GM23248 (cell line): ENCODE measurements around the gene NMRK1. TPM values are rescaled to one million over a fixed set of nuclear protein-coding genes. Genes with fewer than 3 reads are reported as not detected.

Source experiments
- DNase-seq: peaks from one replicate; pipeline ENCODE4 v3.0.0-alpha.2; 2015
- H2AFZ ChIP-seq: fragments of 200-600 bp; sonication (generic); 2 replicates; pipeline ENCODE4 v1.6.1; 2016; ENCODE audit warnings: antibody characterized with exemption
- H3F3A ChIP-seq: fragments of 200-600 bp; sonication (generic); 2 replicates; pipeline ENCODE4 v1.6.1; 2016; ENCODE audit warnings: mild to moderate bottlenecking, antibody characterized with exemption, mixed run types; ENCODE audit not compliant: insufficient read depth
- H3K27ac ChIP-seq: fragments of 200-600 bp; sonication (generic); 2 replicates; pipeline ENCODE4 v1.5.1; 2016; ENCODE audit warnings: mild to moderate bottlenecking
- H3K27me3 ChIP-seq: fragments of 200-600 bp; sonication (generic); replicated peaks from 2 replicates; pipeline ENCODE4 v1.6.1; 2016; ENCODE audit warnings: mild to moderate bottlenecking; ENCODE audit not compliant: insufficient read depth
- H3K36me3 ChIP-seq: fragments of 200-600 bp; sonication (generic); 2 replicates; pipeline ENCODE4 v1.6.1; 2016; ENCODE audit warnings: low read depth, mild to moderate bottlenecking
- H3K4me1 ChIP-seq: fragments of 200-600 bp; sonication (generic); 2 replicates; pipeline ENCODE4 v1.6.1; 2016; ENCODE audit warnings: mild to moderate bottlenecking; ENCODE audit not compliant: insufficient read depth
- H3K4me2 ChIP-seq: fragments of 200-600 bp; sonication (generic); one replicate; pipeline ENCODE4 v1.6.1; 2016; ENCODE audit warnings: mild to moderate bottlenecking; ENCODE audit not compliant: unreplicated experiment
- H3K4me3 ChIP-seq: fragments of 200-600 bp; sonication (generic); 2 replicates; pipeline ENCODE4 v1.5.1; 2016; ENCODE audit warnings: mild to moderate bottlenecking
- H3K79me2 ChIP-seq: fragments of 200-600 bp; sonication (generic); 2 replicates; pipeline ENCODE4 v1.6.1; 2016; ENCODE audit warnings: mild to moderate bottlenecking; ENCODE audit not compliant: insufficient read depth
- H3K9ac ChIP-seq: fragments of 200-600 bp; sonication (generic); 2 replicates; pipeline ENCODE4 v1.6.1; 2016; ENCODE audit warnings: mild to moderate bottlenecking
- H3K9me2 ChIP-seq: fragments of 200-600 bp; sonication (generic); 2 replicates; pipeline ENCODE4 v1.6.1; 2016; ENCODE audit warnings: mixed run types, mild to moderate bottlenecking, moderate library complexity; ENCODE audit not compliant: insufficient read depth
- H3K9me3 ChIP-seq: fragments of 200-600 bp; sonication (generic); one replicate; pipeline ENCODE4 v1.6.1; 2017; ENCODE audit warnings: low read depth
- H4K20me1 ChIP-seq: fragments of 200-600 bp; sonication (generic); 2 replicates; pipeline ENCODE4 v1.6.0; 2016; ENCODE audit not compliant: insufficient read depth
- EZH2 ChIP-seq: fragments of 200-600 bp; sonication (generic); IDR thresholded peaks from 2 replicates; pipeline ENCODE4 v1.6.1; 2018; ENCODE audit warnings: antibody characterized with exemption, mild to moderate bottlenecking; ENCODE audit not compliant: insufficient read depth, poor library complexity, severe bottlenecking
- EZH2phosphoT487 ChIP-seq: fragments of 200-600 bp; sonication (generic); IDR thresholded peaks from 2 replicates; pipeline ENCODE4 v1.6.1; 2018; ENCODE audit warnings: antibody characterized with exemption, moderate library complexity, mild to moderate bottlenecking, low read depth; ENCODE audit not compliant: insufficient read depth
- WGBS, 2 experiments: methylation state at CpG; one replicate each; pipeline ENCODE4 v1.1.6; 2015 to 2017; ENCODE audit warnings: low lambda C conversion rate in 2 of 2, low coverage in 1 of 2; ENCODE audit errors: missing lambda C conversion rate in 2 of 2; 5-methylcytosine and 5-hydroxymethylcytosine counted together
- in situ Hi-C: fragments of 300-500 bp; cut with MboI; formaldehyde crosslinking; loops from 2 replicates; pipeline ENCODE4 v1.15.0; 2020
- polyA plus RNA-seq: library from polyadenylated mRNA; unstranded; fragments of >200 nt; fragmentation: Nextera tagmentation; extraction: Ambion mirVana; gene quantifications from 2 replicates; pipeline ENCODE4 v1.2.1, GENCODE V29; 2016
- total RNA-seq: library from RNA; depleted of rRNA; stranded (reverse); fragments of >200 nt; shearing (Covaris generic); gene quantifications from 2 replicates; pipeline ENCODE4 v1.2.3, GENCODE V29; 2014

The NMRK1 gene
- total and polyA plus RNA-seq, 2 experiments from 2014 or later, result 16.6 to 29.2 TPM

DNA sequence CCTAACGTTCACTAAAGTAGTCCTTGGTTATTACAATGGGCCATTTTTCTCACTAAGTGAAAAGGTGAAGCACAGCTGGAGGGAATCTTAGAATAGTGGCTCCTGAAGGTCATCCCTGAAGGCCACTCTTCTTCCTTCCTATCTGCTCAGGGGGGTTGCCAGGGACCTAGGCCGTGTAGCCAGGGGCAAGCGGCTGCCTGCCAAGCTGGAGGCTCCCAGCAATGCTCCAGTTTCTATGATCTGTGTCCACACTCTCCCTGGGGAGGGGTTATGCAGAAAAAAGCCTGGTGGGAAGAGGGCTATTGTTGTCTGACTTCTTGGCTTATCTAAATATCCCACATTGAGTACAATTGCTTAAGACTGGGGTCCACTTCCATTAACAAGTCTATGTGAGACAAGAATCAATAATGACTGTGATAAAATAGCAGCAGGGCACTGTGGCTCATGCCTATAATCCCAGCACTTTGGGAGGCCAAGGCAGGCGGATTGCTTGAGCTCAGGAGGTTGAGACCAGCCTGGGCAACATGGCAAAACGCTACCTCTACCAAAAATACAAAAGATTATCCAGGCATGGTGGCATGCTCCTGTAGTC lies 3.8 kb downstream of the NMRK1 start:
- Histone ChIP-seq H3K9me2 (no peaks in the 10 kb centered on the region), H3K4me1 (peaks cover 10% of the 10 kb centered on the region; the same call in 1 of the 2 replicates), H3K27ac (no peak overlapping the region), H3K9ac (no peak overlapping the region), H3K4me3 (no peak overlapping the region), H4K20me1 (no peaks in the 10 kb centered on the region), H3K36me3 (no peaks in the 10 kb centered on the region), H3K27me3 (no peaks in the 10 kb centered on the region), H2AFZ (no peak overlapping the region), H3K4me2 (no peak overlapping the region), H3K79me2 (peaks cover 14% of the 10 kb centered on the region), H3K9me3 (no peaks in the 10 kb centered on the region), H3F3A (no peaks in the 10 kb centered on the region)
- DNase-seq, result no peak
- in situ Hi-C loops, result no loop called here
- no peak for TF ChIP-seq EZH2phosphoT487
- no peak for TF ChIP-seq EZH2
- WGBS, 2 experiments, result 92% methylated on average over 5 of the region's 5 CpGs

- Histone ChIP-seq H3K27me3 (no peaks in the 10 kb centered on the region), H3K4me1 (peaks cover 10% of the 10 kb centered on the region; the same call in 1 of the 2 replicates), H4K20me1 (no peaks in the 10 kb centered on the region), H3K79me2 (peaks cover 14% of the 10 kb centered on the region), H3K36me3 (no peaks in the 10 kb centered on the region), H2AFZ (no peak overlapping the region), H3K4me3 (no peak overlapping the region), H3K27ac (no peak overlapping the region), H3K9me2 (no peaks in the 10 kb centered on the region), H3K9me3 (no peaks in the 10 kb centered on the region), H3F3A (no peaks in the 10 kb centered on the region), H3K9ac (no peak overlapping the region), H3K4me2 (no peak overlapping the region)
- in situ Hi-C loops, result no loop called here
- 77 to 78% methylated on average over 12 of the region's 12 CpGs for WGBS, 2 experiments
- no peak for DNase-seq
- TF ChIP-seq EZH2, result no peak
- no peak for TF ChIP-seq EZH2phosphoT487
Measured at GRCh38 chr9:75083188-75083970, 4.6 kb downstream of the NMRK1 start.

- no peak overlapping the region for H3K4me2 ChIP-seq
- H3K79me2 ChIP-seq, result peaks cover 7% of the 10 kb centered on the region; the same call in 1 of the 2 replicates
- 0 out of 2 replicates have a peak, but pooled peaks cover 5% of the 10 kb centered on the region for H3K4me1 ChIP-seq
- in situ Hi-C loops, result no loop called here
- H3F3A ChIP-seq, result no peaks in the 10 kb centered on the region
- no peaks in the 10 kb centered on the region for H3K36me3 ChIP-seq
- no peak overlapping the region for H3K9ac ChIP-seq
- H4K20me1 ChIP-seq, result no peaks in the 10 kb centered on the region
- no peak overlapping the region for H2AFZ ChIP-seq
- no peaks in the 10 kb centered on the region for H3K9me3 ChIP-seq
- no peaks in the 10 kb centered on the region for H3K27me3 ChIP-seq
- H3K9me2 ChIP-seq, result no peaks in the 10 kb centered on the region
- DNase-seq, result no peak
- TF ChIP-seq EZH2 (no peak), EZH2phosphoT487 (no peak)
- WGBS, 2 experiments, result 61 to 70% methylated on average over 2 of the region's 2 CpGs
- H3K4me3 ChIP-seq, result no peak overlapping the region
- H3K27ac ChIP-seq, result no peak overlapping the region
Measured at GRCh38 chr9:75081632-75082031, 6.3 kb downstream of the NMRK1 start.

DNA sequence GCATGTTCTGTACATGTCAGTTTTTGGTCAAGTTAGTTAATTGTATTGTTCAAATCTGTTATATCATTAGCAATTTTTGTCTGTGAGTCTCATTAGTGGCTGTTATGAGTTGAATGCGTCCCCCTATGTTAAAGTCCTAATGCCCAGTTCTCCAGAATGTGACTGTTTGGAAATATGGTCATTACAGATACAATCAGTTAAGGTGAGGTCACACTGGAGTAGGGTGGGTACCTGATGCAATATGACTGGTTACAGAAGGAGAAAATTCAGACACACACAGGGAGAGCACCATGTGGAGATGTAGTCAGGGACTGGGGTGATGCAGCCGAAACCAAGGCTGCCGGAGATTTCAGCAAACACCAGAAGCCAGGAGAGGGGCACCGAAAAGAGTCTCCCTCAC lies 15.1 kb downstream of the NMRK1 start:
- H3K4me1 ChIP-seq, result no peaks in the 10 kb centered on the region
- H3K4me2 ChIP-seq, result no peak overlapping the region
- H3K9ac ChIP-seq, result no peak overlapping the region
- no peak overlapping the region for H3K27ac ChIP-seq
- H3K9me3 ChIP-seq, result no peaks in the 10 kb centered on the region
- no peak for DNase-seq
- 96 to 99% methylated on average over 4 of the region's 4 CpGs for WGBS, 2 experiments
- H3K9me2 ChIP-seq, result no peaks in the 10 kb centered on the region
- no peak for TF ChIP-seq EZH2phosphoT487
- TF ChIP-seq EZH2, result no peak
- no peak overlapping the region for H2AFZ ChIP-seq
- no peaks in the 10 kb centered on the region for H3F3A ChIP-seq
- H3K79me2 ChIP-seq, result no peaks in the 10 kb centered on the region
- no peaks in the 10 kb centered on the region for H3K36me3 ChIP-seq
- no peak overlapping the region for H3K4me3 ChIP-seq
- in situ Hi-C loops, result no loop called here
- H3K27me3 ChIP-seq, result no peaks in the 10 kb centered on the region
- no peaks in the 10 kb centered on the region for H4K20me1 ChIP-seq
